Measurements from ENCODE around the gene GRAMD2A. TPM values are rescaled to one million over a fixed set of nuclear protein-coding genes. Genes with fewer than 3 reads are reported as not detected.
A peak's percentile ranks its signal among the peaks of the same experiment; 100 is the strongest.

The GRAMD2A gene
- total RNA-seq, 1 donor from 2014 or later: 0.21 TPM

DNA sequence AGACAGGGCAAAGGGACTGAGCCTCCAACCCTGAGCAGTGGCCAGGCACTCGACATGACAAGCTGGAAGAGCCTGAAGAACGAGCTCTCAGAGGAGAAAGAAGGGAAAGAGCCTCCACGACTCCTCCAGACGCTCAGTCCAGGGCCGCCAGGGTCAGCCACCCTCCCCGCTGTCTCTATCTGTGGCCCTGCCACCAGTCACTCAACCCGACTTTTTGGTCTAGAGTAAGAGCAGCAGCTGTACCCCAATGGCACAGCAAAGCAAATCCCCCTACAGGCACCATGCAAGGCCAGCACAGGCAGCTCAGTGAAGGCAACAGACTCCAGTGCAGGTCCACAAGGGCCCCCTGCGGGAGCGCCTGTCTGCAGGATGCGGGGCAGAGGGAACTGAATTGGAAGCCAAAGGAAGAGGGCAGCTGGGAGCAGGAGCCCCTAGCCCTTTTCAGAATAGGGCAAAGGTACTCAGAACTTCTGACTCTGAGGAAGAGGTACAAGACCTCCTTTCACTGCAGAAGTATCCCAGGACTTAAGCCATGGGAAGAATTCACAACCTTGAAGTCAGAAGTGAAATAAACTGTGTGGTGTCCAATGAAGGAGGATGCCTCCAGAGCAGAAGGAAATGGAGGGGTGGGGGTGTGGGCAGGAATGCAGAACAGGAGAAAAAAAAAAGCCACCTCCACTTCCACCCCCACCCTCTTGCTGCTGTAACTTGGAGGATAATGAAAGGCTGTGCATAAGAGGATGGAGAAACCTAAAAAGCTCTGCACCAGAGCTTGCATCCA, 8.5 kb upstream of the GRAMD2A start:
- H3K4me1 Mint-ChIP-seq (ENCODE audit: low read depth): peaks cover 48% of the 10 kb centered on the region
- peaks cover 78% of the 10 kb centered on the region for H3K36me3 Mint-ChIP-seq (ENCODE audit: low read depth)
- peak overlapping the region; percentile 61 for H3K27ac Mint-ChIP-seq

DNA sequence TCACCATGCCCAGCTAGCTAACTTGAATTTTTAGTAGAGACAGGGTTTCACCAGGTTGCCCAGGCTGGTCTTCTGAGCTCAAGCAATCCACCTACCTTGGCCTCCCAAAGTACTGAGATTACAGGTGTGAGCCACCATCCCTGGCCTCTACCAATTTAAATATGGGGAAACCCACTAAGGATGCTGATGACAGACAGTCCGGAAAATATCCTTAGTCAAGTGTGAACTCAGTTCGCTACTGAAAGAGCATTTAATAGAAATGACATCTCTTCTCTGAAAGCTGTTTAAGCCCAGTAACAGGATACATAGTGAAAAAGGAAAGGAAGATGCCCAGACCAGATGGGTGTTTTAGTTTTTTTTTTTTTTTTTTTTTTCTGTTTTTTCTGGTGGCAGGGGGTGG, 7.7 kb upstream of the GRAMD2A start:
- Mint-ChIP-seq H3K4me1 (ENCODE audit: low read depth) (peaks cover 50% of the 10 kb centered on the region), H3K9me3 (no peaks in the 10 kb centered on the region), H3K36me3 (ENCODE audit: low read depth) (peaks cover 78% of the 10 kb centered on the region), H3K27me3 (ENCODE audit: insufficient read depth) (no peaks in the 10 kb centered on the region), H3K4me3 (no peak overlapping the region), H3K27ac (peak overlapping the region; percentile 61)
- intact Hi-C loops (cut with micrococcal nuclease): no loop called here
- DNase-seq (ENCODE audit: low spot score): no peak

More for the DNA sequence above, 8.5 kb upstream of the GRAMD2A start:
- Mint-ChIP-seq H3K27me3 (ENCODE audit: insufficient read depth) (no peaks in the 10 kb centered on the region), H3K4me3 (no peak overlapping the region), H3K9me3 (no peaks in the 10 kb centered on the region)
- intact Hi-C loops (cut with micrococcal nuclease): no loop called here
- no peak for DNase-seq (ENCODE audit: low spot score)

DNA sequence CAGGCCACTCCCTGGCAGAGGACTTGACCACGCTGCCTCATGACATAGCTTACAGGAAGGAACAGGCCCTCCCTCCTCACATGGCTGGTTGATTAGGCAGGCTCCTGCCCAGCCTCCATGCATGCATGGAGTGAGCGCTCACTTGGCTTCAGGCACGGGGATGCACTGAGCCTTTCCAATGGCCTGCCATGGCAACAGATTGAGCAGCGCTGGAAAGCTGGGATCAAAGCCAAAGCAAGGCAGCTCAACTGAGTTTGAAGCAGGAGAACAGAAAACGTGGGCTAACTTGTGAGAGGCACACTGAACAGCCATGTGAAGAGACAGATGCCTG, 5.9 kb upstream of the GRAMD2A start:
- intact Hi-C loops (cut with micrococcal nuclease): no loop called here
- no peak for DNase-seq (ENCODE audit: low spot score)
- peaks cover 79% of the 10 kb centered on the region for H3K36me3 Mint-ChIP-seq (ENCODE audit: low read depth)
- H3K4me1 Mint-ChIP-seq (ENCODE audit: low read depth): peaks cover 55% of the 10 kb centered on the region
- no peaks in the 10 kb centered on the region for H3K9me3 Mint-ChIP-seq
- peak overlapping the region; percentile 5 for H3K4me3 Mint-ChIP-seq
- H3K27me3 Mint-ChIP-seq (ENCODE audit: insufficient read depth): peaks cover 3% of the 10 kb centered on the region
- H3K27ac Mint-ChIP-seq: no peak overlapping the region

DNA sequence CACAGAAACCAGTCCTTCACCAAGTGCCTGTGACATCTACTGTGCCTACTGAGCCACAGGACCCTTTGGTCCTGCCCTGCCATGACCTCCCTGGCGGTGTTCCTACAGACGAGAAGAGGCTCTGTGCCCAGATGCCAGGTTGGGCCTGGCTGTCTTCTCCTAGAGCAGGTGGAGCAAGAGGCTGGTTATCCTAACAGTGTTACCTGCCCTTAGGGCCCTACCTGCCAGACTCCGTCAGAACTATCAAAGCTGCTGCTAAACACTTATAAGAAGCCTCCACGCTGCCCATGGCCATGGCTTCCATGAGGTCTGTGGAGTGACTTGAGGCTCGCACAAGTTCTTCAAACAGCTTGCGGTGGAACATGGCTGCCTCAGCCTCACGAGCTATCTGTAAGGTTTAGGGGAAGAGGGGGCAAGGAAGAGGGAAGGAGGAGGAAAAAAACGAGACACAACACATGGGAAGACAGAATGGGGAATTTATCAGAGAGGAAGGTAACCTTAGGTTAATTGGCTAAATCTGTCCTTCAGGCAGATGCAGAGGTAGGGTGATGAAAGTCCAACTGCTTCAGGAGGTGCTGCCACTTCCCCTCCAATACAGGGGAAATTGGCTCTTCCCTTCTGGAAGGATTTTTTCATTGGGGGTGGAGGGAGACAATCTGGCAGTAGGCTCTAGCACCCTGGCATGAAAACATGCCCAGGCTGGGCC, 5.4 kb upstream of the GRAMD2A start:
- Mint-ChIP-seq H3K9me3 (no peaks in the 10 kb centered on the region), H3K4me1 (ENCODE audit: low read depth) (peaks cover 53% of the 10 kb centered on the region), H3K27ac (peak overlapping the region; percentile 37), H3K27me3 (ENCODE audit: insufficient read depth) (peaks cover 3% of the 10 kb centered on the region), H3K4me3 (no peak overlapping the region), H3K36me3 (ENCODE audit: low read depth) (peaks cover 80% of the 10 kb centered on the region)
- intact Hi-C loops (cut with micrococcal nuclease): no loop called here
- no peak for DNase-seq (ENCODE audit: low spot score)

DNA sequence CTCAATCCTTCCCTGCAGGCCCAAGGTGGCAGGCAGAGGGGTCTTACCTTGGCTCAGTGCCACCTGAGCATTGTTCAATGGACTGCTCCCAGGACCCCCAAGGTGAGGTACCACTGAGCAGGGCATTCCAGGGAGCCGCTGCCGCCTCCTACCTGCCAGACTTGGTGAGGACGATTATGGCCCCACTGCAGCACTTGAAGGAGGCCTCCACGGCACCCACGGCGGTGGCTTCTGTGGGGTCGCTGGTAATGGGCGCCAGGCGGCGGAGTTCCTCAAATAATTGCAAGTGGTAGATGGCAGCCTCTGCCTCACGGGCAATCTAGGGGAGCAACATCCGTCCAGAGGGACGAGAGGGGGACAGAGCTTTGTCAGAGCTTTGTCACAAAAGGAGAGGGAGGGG, 4.7 kb upstream of the GRAMD2A start:
- intact Hi-C loops (cut with micrococcal nuclease): no loop called here
- Mint-ChIP-seq H3K36me3 (ENCODE audit: low read depth) (peaks cover 76% of the 10 kb centered on the region), H3K9me3 (no peaks in the 10 kb centered on the region), H3K4me1 (ENCODE audit: low read depth) (peaks cover 51% of the 10 kb centered on the region), H3K27me3 (ENCODE audit: insufficient read depth) (peaks cover 3% of the 10 kb centered on the region), H3K4me3 (no peak overlapping the region), H3K27ac (no peak overlapping the region)
- DNase-seq (ENCODE audit: low spot score): no peak

DNA sequence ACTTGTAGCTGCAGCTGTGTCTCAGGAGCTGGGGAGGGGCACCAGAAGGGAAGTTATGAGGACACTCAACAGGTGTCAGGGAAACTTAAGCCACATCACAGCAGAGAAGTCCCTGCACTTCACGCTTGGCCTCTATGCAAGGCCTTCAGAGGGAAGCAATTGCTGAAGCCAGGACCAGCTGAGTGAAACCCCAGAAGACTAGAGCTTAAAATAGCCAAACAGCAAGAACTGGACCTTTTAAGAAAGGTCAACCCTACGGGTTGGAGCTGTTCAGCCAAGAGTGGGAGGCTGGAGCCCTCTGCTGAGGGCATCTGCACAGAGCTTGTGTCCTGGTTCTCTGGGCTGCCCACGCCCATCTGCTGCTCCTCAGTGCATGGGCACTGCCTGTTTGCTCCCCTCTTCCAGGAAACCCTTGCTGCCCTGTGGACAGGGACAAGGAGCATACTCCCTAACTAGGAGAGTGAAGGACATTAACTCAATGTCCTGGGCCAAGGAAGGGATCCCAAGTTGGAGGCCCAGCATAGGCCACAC, 3.9 kb upstream of the GRAMD2A start:
- DNase-seq (ENCODE audit: low spot score): no peak
- intact Hi-C loops (cut with micrococcal nuclease): loop anchor here (1.0 kb wide), 1 partner anchor 8 kb away; no protein-coding TSS in a partner anchor
- Mint-ChIP-seq H3K4me3 (no peak overlapping the region), H3K4me1 (ENCODE audit: low read depth) (peaks cover 44% of the 10 kb centered on the region), H3K36me3 (ENCODE audit: low read depth) (peaks cover 69% of the 10 kb centered on the region), H3K9me3 (no peaks in the 10 kb centered on the region), H3K27ac (no peak overlapping the region), H3K27me3 (ENCODE audit: insufficient read depth) (peaks cover 3% of the 10 kb centered on the region)

DNA sequence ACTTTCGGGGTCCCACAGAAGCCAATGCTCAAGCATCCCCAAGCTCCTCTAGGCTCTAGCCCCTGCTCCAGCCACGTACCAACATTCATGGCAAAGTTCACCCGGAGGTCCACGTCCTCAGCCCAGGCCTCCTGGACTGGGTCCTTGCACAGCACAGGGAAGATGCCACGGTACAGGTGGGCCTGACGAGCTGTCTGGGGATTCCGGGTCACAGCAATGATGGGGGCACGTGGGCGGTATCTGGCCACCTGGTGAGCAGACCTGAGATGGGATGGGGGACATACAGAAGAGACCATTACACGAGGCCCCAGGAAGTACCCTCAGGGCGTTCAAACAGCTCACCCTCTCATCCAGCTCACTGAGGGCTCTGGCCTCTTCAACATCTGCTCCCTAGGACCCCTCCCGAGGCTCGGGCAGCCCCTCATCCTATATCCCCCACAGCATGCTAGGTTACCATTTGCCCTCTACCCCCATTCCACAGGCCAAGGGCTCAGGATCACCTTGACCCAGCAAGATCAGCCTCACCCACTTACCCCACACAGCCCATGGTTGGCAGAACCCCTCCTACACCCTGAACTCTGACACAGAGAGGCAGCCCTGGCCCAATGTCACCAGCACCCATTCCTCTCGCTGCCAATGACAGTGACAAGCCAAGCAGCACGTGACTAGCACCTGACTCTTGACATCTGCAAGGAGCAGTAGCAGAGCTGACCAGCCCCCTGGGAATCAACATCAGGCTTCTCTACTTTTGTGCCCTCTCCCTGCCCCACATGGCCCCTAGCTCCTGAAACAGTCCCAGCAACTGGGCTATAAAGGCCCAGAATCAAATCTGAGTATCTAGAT, 3.0 kb upstream of the GRAMD2A start:
- H3K9me3 Mint-ChIP-seq: no peaks in the 10 kb centered on the region
- no peak overlapping the region for H3K4me3 Mint-ChIP-seq
- intact Hi-C loops (cut with micrococcal nuclease): loop anchor here (1.0 kb wide), 1 partner anchor 9 kb away; no protein-coding TSS in a partner anchor
- H3K4me1 Mint-ChIP-seq (ENCODE audit: low read depth): peaks cover 44% of the 10 kb centered on the region
- peaks cover 3% of the 10 kb centered on the region for H3K27me3 Mint-ChIP-seq (ENCODE audit: insufficient read depth)
- DNase-seq (ENCODE audit: low spot score): no peak
- peaks cover 63% of the 10 kb centered on the region for H3K36me3 Mint-ChIP-seq (ENCODE audit: low read depth)
- H3K27ac Mint-ChIP-seq: peak overlapping the region; percentile 63

DNA sequence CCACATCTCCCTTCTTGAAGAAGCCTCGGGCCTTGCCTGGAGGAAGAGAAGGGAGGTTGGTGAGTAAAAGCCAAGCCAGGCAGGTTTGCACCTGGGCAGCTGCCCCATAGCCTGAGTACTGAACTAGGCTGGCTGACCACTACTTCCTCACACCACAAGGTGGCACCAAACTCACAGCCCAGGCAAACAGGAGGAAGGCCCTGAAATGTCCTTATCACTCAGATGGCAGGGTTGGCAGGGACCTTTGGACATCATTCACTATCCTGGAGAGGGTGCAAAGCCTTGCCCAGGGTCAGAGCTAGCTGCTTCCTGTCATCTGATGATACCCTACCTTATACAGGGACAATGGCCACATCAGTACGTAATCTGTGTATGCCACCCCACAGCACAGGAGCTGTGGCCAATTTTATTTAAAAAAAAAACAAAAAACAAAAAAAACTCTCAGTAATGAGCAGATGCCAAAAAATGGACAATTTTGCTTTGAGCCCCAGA, 2.2 kb upstream of the GRAMD2A start:
- H3K36me3 Mint-ChIP-seq (ENCODE audit: low read depth): peaks cover 54% of the 10 kb centered on the region
- H3K27me3 Mint-ChIP-seq (ENCODE audit: insufficient read depth): peaks cover 3% of the 10 kb centered on the region
- H3K4me3 Mint-ChIP-seq: peak overlapping the region; percentile 5
- no peak overlapping the region for H3K27ac Mint-ChIP-seq
- DNase-seq (ENCODE audit: low spot score): peak; percentile 60
- H3K9me3 Mint-ChIP-seq: no peaks in the 10 kb centered on the region
- peaks cover 39% of the 10 kb centered on the region for H3K4me1 Mint-ChIP-seq (ENCODE audit: low read depth)
- intact Hi-C loops (cut with micrococcal nuclease): loop anchor here (1.0 to 2.0 kb wide), 3 partner anchors 27 to 87 kb away; partner anchors contain the start of gene PARP6

DNA sequence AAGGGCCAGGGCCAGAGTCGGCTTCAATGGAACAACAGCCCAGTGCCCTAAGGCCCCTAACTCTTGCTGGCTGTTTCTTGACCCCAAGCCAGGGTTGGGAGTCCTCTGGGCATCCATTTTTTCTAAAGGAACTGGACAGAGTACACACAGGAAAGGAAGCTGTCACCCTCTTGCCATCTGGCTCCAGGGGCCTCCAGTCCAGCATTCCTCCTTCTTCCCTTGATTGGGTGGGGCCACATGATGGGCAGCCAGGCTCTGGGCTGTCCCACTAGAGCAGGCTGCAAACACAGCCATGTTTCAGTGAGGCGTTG, 1.6 kb upstream of the GRAMD2A start:
- no peak overlapping the region for H3K27ac Mint-ChIP-seq
- peaks cover 33% of the 10 kb centered on the region for H3K4me1 Mint-ChIP-seq (ENCODE audit: low read depth)
- intact Hi-C loops (cut with micrococcal nuclease): loop anchor here (1.0 to 2.0 kb wide), 3 partner anchors 27 to 87 kb away; partner anchors contain the start of gene PARP6
- DNase-seq (ENCODE audit: low spot score): no peak
- no peak overlapping the region for H3K4me3 Mint-ChIP-seq
- peaks cover 48% of the 10 kb centered on the region for H3K36me3 Mint-ChIP-seq (ENCODE audit: low read depth)
- H3K9me3 Mint-ChIP-seq: no peaks in the 10 kb centered on the region
- peaks cover 5% of the 10 kb centered on the region for H3K27me3 Mint-ChIP-seq (ENCODE audit: insufficient read depth)

DNA sequence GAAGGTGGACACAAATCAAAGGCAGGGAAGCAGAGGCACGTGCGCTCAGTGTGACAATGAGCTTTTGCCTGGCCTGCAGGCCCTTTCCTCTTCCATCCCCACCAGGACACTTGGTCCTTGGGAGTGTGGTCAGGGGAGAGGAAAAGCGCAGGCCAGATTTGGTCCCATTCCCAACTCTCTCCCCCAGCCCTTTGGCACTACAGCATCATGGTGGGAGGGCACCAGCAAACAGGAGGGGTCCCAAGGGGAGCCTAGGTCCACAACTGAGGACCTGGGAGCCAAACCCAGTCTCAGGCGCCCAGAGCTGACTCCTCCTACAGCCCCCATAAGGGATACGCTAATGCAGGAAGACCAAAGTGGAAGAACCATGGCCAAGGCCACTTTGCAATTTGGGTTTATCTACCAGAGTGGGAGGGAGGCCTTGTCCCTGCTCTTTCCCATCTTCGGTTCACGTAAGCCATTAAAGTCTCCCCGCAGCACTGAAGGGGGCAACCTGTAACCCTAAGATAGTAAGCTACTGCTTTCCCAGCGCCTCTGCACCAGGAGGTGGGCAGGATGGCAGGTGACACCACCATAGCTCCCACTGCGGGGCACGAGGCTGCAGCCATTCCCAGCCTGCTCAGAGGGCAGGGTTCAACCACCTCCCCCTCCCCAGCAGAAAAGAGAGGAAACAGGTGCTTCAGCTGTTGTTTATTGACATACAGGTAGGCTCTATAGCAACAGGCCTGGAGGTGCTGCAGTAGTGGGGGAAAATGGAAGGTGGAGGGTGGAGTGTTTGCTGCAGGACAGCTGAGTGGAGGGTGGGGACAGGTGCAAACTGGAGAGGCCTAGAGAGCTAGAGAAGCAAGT, 993 bp upstream of the GRAMD2A start:
- Mint-ChIP-seq H3K27ac (peak overlapping the region; percentile 74), H3K4me1 (ENCODE audit: low read depth) (peaks cover 27% of the 10 kb centered on the region), H3K36me3 (ENCODE audit: low read depth) (peaks cover 42% of the 10 kb centered on the region), H3K9me3 (no peaks in the 10 kb centered on the region), H3K4me3 (peak overlapping the region; percentile 69), H3K27me3 (ENCODE audit: insufficient read depth) (peaks cover 10% of the 10 kb centered on the region)
- no peak for DNase-seq (ENCODE audit: low spot score)
- intact Hi-C loops (cut with micrococcal nuclease): loop anchor here (1.0 to 2.0 kb wide), 3 partner anchors 28 to 88 kb away; partner anchors contain the start of gene PARP6

DNA sequence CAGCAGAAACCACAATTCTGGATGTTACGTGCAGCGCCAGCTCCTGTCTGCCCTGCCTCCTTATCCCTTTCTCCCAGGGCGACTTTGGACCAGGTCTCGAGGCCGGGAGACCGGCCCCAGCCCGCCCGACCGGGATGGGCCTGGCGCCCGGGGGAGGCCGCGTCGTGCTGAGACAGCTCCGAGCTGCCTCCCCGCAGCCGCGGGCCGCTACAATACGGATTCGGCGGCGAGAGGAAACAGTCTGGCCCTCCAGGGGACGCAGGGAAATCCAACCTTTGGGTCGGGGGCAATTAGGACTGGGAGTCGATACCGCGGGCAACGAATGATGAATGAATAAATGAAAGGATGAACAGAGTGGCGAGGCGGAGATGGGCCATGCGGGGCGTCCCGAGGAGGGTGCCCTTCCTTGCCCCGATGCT, 537 bp downstream of the GRAMD2A start:
- peaks cover 31% of the 10 kb centered on the region for H3K36me3 Mint-ChIP-seq (ENCODE audit: low read depth)
- no peak overlapping the region for H3K4me3 Mint-ChIP-seq
- H3K27ac Mint-ChIP-seq: no peak overlapping the region
- peaks cover 25% of the 10 kb centered on the region for H3K4me1 Mint-ChIP-seq (ENCODE audit: low read depth)
- H3K27me3 Mint-ChIP-seq (ENCODE audit: insufficient read depth): peaks cover 16% of the 10 kb centered on the region
- no peak for DNase-seq (ENCODE audit: low spot score)
- H3K9me3 Mint-ChIP-seq: no peaks in the 10 kb centered on the region
- intact Hi-C loops (cut with micrococcal nuclease): no loop called here

Measured in activated T-helper 1 cell treated with anti-CD3 and anti-CD28 coated beads, Interleukin-12 subunit alpha, Interleukin-12 subunit beta, Interleukin-2, Interleukin-4 antibody, amounts not matched to agents 30 ng/mL and 10 ng/mL and 1 ng/mL, durations not matched to agents 14 hours and 24 hours and 36 hours (primary cell).